ENCODE data around the gene POPDC3.
A peak's percentile ranks its signal among the peaks of the same experiment; 100 is the strongest.

Gene POPDC3

DNA sequence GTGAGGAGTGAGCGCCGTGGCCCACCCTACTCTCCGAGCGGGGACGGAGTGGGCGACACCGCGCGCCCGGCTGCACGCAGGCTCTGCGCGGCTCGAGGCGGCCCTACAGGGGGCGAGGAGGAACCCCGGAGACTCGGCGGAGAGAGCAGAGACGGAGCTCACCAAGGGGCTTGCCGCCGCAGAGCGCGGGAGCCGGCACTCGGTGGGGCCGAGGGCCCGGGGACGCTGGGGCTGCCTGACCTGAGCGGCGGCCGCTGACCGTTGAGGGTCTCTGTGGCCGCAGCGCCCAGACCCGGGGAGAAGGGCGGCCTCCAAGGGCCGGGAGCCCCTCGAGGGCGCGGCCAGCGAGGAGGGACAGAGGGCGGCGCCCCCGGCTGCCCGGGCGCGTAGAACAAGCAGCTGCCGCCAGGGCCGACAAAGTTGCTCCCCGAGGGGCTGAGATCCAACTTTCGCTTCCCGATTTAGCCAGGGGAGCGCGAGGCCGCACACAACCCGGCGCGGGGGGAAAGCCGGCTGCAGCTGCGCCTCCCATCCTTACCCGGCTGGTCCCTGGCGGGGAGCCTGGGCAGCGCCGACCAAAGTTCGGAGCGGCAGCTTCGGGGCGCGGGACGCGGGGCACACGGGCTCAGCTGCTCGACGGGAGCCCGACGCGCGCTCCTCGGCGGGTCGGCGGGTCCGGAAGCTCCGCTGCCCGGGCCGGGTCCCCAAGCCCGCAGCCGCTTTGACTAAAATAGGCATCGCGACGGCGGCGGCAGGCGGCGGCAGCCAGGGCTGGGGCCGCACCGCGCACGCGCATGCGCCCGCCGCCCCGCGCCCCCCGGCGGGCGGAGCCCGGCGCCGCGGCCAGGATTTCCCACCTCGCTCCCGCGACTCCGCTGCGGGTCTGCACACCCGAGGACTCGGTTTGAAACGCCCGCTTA is 43.1 kb downstream of the POPDC3 start:
- Histone ChIP-seq H2AFZ (peak overlapping the region; percentile 86), H3K4me1 (no peaks in the 10 kb centered on the region), H3K9ac (no peak overlapping the region), H3K27me3 (ENCODE audit: control insufficient read depth, insufficient read depth, low read length) (no peaks in the 10 kb centered on the region), H3K4me3 (ENCODE audit: low read depth, low read length) (peak overlapping the region; percentile 55), H3K36me3 (ENCODE audit: control insufficient read depth, insufficient read depth, low read length) (no peaks in the 10 kb centered on the region), H3K9me3 (ENCODE audit: control insufficient read depth, low read length) (no peaks in the 10 kb centered on the region), H3K79me2 (no peaks in the 10 kb centered on the region), H3K4me2 (ENCODE audit: low read length) (peak overlapping the region; percentile 74), H3K27ac (no peak overlapping the region)
- TF ChIP-seq, protein P1, sequence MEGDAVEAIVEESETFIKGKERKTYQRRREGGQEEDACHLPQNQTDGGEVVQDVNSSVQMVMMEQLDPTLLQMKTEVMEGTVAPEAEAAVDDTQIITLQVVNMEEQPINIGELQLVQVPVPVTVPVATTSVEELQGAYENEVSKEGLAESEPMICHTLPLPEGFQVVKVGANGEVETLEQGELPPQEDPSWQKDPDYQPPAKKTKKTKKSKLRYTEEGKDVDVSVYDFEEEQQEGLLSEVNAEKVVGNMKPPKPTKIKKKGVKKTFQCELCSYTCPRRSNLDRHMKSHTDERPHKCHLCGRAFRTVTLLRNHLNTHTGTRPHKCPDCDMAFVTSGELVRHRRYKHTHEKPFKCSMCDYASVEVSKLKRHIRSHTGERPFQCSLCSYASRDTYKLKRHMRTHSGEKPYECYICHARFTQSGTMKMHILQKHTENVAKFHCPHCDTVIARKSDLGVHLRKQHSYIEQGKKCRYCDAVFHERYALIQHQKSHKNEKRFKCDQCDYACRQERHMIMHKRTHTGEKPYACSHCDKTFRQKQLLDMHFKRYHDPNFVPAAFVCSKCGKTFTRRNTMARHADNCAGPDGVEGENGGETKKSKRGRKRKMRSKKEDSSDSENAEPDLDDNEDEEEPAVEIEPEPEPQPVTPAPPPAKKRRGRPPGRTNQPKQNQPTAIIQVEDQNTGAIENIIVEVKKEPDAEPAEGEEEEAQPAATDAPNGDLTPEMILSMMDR (IDR thresholded peaks at IDR 0.05): no peak

GRCh38 chr6:105135907-105136430 is 43.8 kb downstream of the POPDC3 start:
- Histone ChIP-seq H3K4me1 (no peaks in the 10 kb centered on the region), H3K36me3 (ENCODE audit: control insufficient read depth, insufficient read depth, low read length) (no peaks in the 10 kb centered on the region), H3K79me2 (no peaks in the 10 kb centered on the region), H3K27ac (no peak overlapping the region), H3K9me3 (ENCODE audit: control insufficient read depth, low read length) (no peaks in the 10 kb centered on the region), H3K9ac (no peak overlapping the region), H3K27me3 (ENCODE audit: control insufficient read depth, insufficient read depth, low read length) (no peaks in the 10 kb centered on the region), H3K4me2 (ENCODE audit: low read length) (peak overlapping the region; percentile 74), H3K4me3 (ENCODE audit: low read depth, low read length) (peak overlapping the region; percentile 55), H2AFZ (peak overlapping the region; percentile 86)
- TF ChIP-seq, protein P1 (IDR thresholded peaks at IDR 0.05): no peak

- Histone ChIP-seq H3K79me2 (no peaks in the 10 kb centered on the region), H3K9ac (no peak overlapping the region), H3K4me3 (ENCODE audit: low read depth, low read length) (no peak overlapping the region), H3K36me3 (ENCODE audit: control insufficient read depth, insufficient read depth, low read length) (no peaks in the 10 kb centered on the region), H3K27me3 (ENCODE audit: control insufficient read depth, insufficient read depth, low read length) (no peaks in the 10 kb centered on the region), H3K27ac (no peak overlapping the region), H3K4me2 (ENCODE audit: low read length) (no peak overlapping the region), H3K4me1 (no peaks in the 10 kb centered on the region), H2AFZ (no peak overlapping the region), H3K9me3 (ENCODE audit: control insufficient read depth, low read length) (no peaks in the 10 kb centered on the region)
- TF ChIP-seq, protein P1 (IDR thresholded peaks at IDR 0.05): no peak
These were observed 44.8 kb downstream of the POPDC3 start for GRCh38 chr6:105135056-105135455.

DNA sequence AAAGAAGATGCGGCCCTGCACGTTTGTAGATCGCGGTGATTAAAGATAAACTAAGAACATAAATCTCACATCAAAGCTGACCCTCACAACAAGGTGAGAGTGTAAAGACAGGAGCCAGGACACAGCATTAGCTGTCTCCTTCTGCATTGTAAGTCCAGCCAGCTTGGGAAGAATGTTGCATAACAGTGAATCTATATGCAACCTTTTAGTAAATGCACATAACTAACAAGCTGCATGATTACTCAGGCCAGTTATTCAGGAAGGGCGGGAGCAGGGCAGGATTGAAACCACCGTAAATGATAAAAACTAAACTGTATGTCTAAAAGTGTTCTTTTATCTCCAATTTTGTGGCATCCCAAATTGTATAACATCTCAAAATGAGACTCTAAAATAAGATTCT is 57.1 kb downstream of the POPDC3 start:
- H3K4me3 ChIP-seq (ENCODE audit: low read depth, low read length): no peak overlapping the region
- no peak overlapping the region for H2AFZ ChIP-seq
- H3K79me2 ChIP-seq: no peaks in the 10 kb centered on the region
- H3K9me3 ChIP-seq (ENCODE audit: control insufficient read depth, low read length): no peaks in the 10 kb centered on the region
- no peak overlapping the region for H3K9ac ChIP-seq
- H3K27ac ChIP-seq: no peak overlapping the region
- no peaks in the 10 kb centered on the region for H3K4me1 ChIP-seq
- H3K36me3 ChIP-seq (ENCODE audit: control insufficient read depth, insufficient read depth, low read length): no peaks in the 10 kb centered on the region
- H3K4me2 ChIP-seq (ENCODE audit: low read length): no peak overlapping the region
- no peaks in the 10 kb centered on the region for H3K27me3 ChIP-seq (ENCODE audit: control insufficient read depth, insufficient read depth, low read length)
- TF ChIP-seq, protein P1 (IDR thresholded peaks at IDR 0.05): no peak

Data from parathyroid adenoma (tissue), 2 donors.